Adrenal gland (tissue), 12 donors: ENCODE results near the gene PTPN7. TPM values are rescaled to one million over a fixed set of nuclear protein-coding genes. Genes with fewer than 3 reads are reported as not detected.

Experiments used
- DNase-seq, 7 donors: peaks; one replicate each; pipeline ENCODE4 v3.0.0-alpha.2; 2019 to 2020
- H3K27ac ChIP-seq, 5 donors: fragments of 200-600 bp; sonication (generic) in 4 of 5; 1 replicate in 3 of 5; 2 replicates in 2 of 5; pipeline versions ENCODE4 v1.5.1 to v1.8.0; 2016 to 2020; ENCODE audit warnings: mild to moderate bottlenecking in 1 of 5
- H3K27me3 ChIP-seq: fragments of 200-600 bp; 2 replicates; pipeline ENCODE4 v1.8.0; 2021
- H3K36me3 ChIP-seq, 2 donors: fragments of 200-600 bp; replicated peaks in 1 of 2; 1 replicate in 1 of 2; 2 replicates in 1 of 2; pipeline versions ENCODE4 v1.5.1 to v1.8.0; 2018 to 2022
- H3K4me1 ChIP-seq, 2 donors: fragments of 200-600 bp; replicated peaks in 1 of 2; 1 replicate in 1 of 2; 2 replicates in 1 of 2; pipeline versions ENCODE4 v1.5.1 to v1.8.0; 2018 to 2021
- H3K4me3 ChIP-seq, 4 donors: fragments of 200-600 bp; sonication (generic) in 3 of 4; one replicate each; pipeline ENCODE4 v1.5.1; 2016 to 2018
- H3K9me3 ChIP-seq, 3 donors: fragments of 200-600 bp; sonication (generic) in 1 of 3; replicated peaks in 1 of 3; 1 replicate in 2 of 3; 2 replicates in 1 of 3; pipeline versions ENCODE4 v1.5.1 to v1.8.0; 2016 to 2021
- CTCF ChIP-seq, 6 experiments: fragments of 450-650 bp in 4 of 6; fragments of 200-600 bp in 2 of 6; sonication (generic) in 1 of 6; IDR thresholded peaks; 1 replicate in 5 of 6; 2 replicates in 1 of 6; pipeline versions ENCODE4 v1.5.1 to v1.8.0; 2016 to 2021; ENCODE audit warnings: antibody characterized with exemption in 6 of 6, mild to moderate bottlenecking in 2 of 6, moderate library complexity in 1 of 6
- POLR2A ChIP-seq, 2 donors: fragments of 450-650 bp; IDR thresholded peaks; one replicate each; pipeline ENCODE4 v1.6.1; 2017; ENCODE audit warnings: antibody characterized with exemption in 2 of 2, mild to moderate bottlenecking in 2 of 2, moderate library complexity in 1 of 2
- WGBS, 4 donors: extraction: QIAGEN DNeasy Blood & Tissue Kit in 2 of 4; methylation state at CpG; one replicate each; pipeline versions ENCODE4 v1.1.5 to v1.1.7; 2013 to 2017; 5-methylcytosine and 5-hydroxymethylcytosine counted together
- intact Hi-C, 2 donors: fragments of 100-400 bp; cut with DNase I; formaldehyde crosslinking; loops; one replicate each; pipeline versions ENCODE4 v1.14.1 to v1.15.0; 2022 to 2023
- polyA plus RNA-seq, 3 donors: library from polyadenylated mRNA; stranded (reverse); fragments of 200-250 nt in 2 of 3; fragments of 350-450 nt in 1 of 3; fragmentation: Illumina TruSeq in 1 of 3; extraction: RNeasy Lipid Tissue Mini Kit (QIAGEN cat#74804) in 1 of 3; gene quantifications; one replicate each; pipeline ENCODE4 v1.2.3, GENCODE V29; 2013 to 2014
- total RNA-seq, 9 donors: library from RNA; depleted of rRNA in 4 of 9; stranded (reverse); fragments of >200 nt in 4 of 9; fragments of 120-200 nt in 1 of 9; fragmentation: NEBNext Ultra II Directional in 1 of 9; extraction: Animal tissue kit (Norgen Biotek cat#: 25700) in 1 of 9; gene quantifications; one replicate each; pipeline versions ENCODE4 v1.1.0 to v1.2.4, GENCODE V29; 2013 to 2023
- donor health status: healthy with polysubstance abuse.
- donor health status: Bipolar disorder and iron deficiency.
- donor health status: DM: yes; HTN: yes; CAD: no.
- donor health status: DM: no; HTN: no; CAD: no.
- donor health status: DM: no; HTN: no; CAD: no.
- donor health status: DM: yes; HTN: yes; CAD: no.

PTPN7 gene
- total and polyA plus RNA-seq, 12 donors: 2.5 to 45.4 (median 17.1) TPM

- Histone ChIP-seq H3K27me3 (no peaks in the 10 kb centered on the region), H3K4me1 (peaks cover 0 to 4% of the 10 kb centered on the region in 2 donors), H3K27ac (peak overlapping the region in 2 of 5 donors; percentile 52 to 53), H3K9me3 (no peaks in the 10 kb centered on the region), H3K36me3 (no peaks in the 10 kb centered on the region), H3K4me3 (no peak overlapping the region)
- no peak for DNase-seq
- TF ChIP-seq POLR2A (IDR thresholded peaks at IDR 0.05) (no peak), CTCF (IDR thresholded peaks at IDR 0.05) (no peak)
- 73 to 88% (median 76%) methylated on average over 3 to 12 of the region's 12 CpGs for WGBS, 4 donors
- intact Hi-C loops: no loop called here
Measured at GRCh38 chr1:202163281-202164270, 3.2 kb upstream of the PTPN7 start.

DNA sequence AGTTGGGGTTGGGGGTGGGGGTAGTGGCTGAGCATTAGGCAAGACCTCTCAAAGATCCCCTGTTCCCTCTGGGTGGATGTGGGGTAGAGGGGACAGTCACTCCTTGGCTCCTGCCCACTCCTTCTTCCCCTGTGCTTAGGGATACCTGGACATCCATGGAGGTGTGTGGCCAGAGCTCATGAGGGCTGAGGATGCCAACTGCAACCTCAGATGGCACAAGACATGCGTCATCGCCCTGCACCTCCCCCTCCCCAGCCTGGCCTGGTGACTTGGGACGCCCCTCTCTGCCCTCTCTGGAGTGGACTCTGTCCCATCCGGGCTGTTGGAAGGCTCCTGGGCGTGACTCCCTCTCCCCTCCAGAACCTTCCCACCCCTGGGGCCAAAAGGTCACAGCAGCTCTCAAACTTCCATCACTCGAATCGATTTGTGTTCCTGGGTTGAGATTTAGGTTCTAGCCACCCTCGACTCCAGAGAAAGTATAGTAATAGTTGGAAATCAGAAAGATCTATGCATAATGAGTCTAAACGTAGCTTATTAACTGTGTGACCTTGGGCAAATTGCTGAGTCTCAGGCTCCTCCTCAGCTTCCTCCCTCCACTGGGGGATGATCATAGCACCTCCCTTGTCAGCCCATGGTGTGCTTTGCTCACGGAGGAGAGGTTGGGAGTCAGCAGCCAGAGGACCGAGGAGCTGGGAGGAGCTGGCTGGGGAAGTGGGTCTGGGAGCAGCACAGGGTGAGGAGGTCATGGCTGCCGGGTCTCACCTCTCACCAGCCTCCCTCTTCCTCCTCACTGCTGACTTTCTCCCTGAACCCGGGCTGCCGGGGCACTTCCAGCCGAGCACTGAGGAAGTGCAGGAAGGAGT is 2.2 kb upstream of the PTPN7 start:
- intact Hi-C loops: no loop called here
- peaks cover 0 to 4% of the 10 kb centered on the region in 2 donors for H3K4me1 ChIP-seq
- no peak for TF ChIP-seq CTCF (IDR thresholded peaks at IDR 0.05)
- TF ChIP-seq POLR2A (IDR thresholded peaks at IDR 0.05): no peak
- peak overlapping the region in 2 of 5 donors; percentile 23 to 53 for H3K27ac ChIP-seq
- no peaks in the 10 kb centered on the region for H3K36me3 ChIP-seq
- H3K4me3 ChIP-seq: no peak overlapping the region
- WGBS, 4 donors: 39 to 52% (median 42%) methylated on average over 6 to 15 of the region's 15 CpGs
- H3K9me3 ChIP-seq: no peaks in the 10 kb centered on the region
- no peaks in the 10 kb centered on the region for H3K27me3 ChIP-seq
- peak in 1 of 7 donors; percentile 17 for DNase-seq

- Histone ChIP-seq H3K27me3 (no peaks in the 10 kb centered on the region), H3K4me3 (no peak overlapping the region), H3K4me1 (peaks cover 0 to 4% of the 10 kb centered on the region in 2 donors), H3K9me3 (no peaks in the 10 kb centered on the region), H3K27ac (peak overlapping the region in 1 of 5 donors; percentile 53), H3K36me3 (no peaks in the 10 kb centered on the region)
- DNase-seq: no peak
- intact Hi-C loops: no loop called here
- TF ChIP-seq CTCF (IDR thresholded peaks at IDR 0.05): no peak
- TF ChIP-seq POLR2A (IDR thresholded peaks at IDR 0.05): no peak
- 70 to 79% (median 71%) methylated on average over 2 to 4 of the region's 4 CpGs for WGBS, 4 donors
Measured at GRCh38 chr1:202162047-202162417, 1.6 kb upstream of the PTPN7 start.
